ENCODE results near the gene NDUFV1. TPM values are rescaled to one million over a fixed set of nuclear protein-coding genes. Genes with fewer than 3 reads are reported as not detected.

NDUFV1 gene
- total RNA-seq, 1 experiment from 2014 or later = 321 TPM

- 0 out of 2 replicates have a peak, but pooled peaks cover 10% of the 10 kb centered on the region for H3K36me3 ChIP-seq (ENCODE audit: low read depth)
- H3K27ac ChIP-seq = no peak overlapping the region
- no peak for DNase-seq
- peaks cover 12% of the 10 kb centered on the region for H3F3A ChIP-seq (ENCODE audit: insufficient read depth, low read depth)
- no peak overlapping the region for H3K4me2 ChIP-seq
- peaks cover 4% of the 10 kb centered on the region; the same call in 1 of the 2 replicates for H3K9me3 ChIP-seq (ENCODE audit: insufficient read depth, low read depth)
- H3K79me2 ChIP-seq (ENCODE audit: low read depth) = peaks cover 16% of the 10 kb centered on the region
- peaks cover 12% of the 10 kb centered on the region for H3K4me1 ChIP-seq (replicated peaks; ENCODE audit: insufficient read depth)
- no peak overlapping the region for H2AFZ ChIP-seq
- BruUV-seq (replicated peaks) = no TSS peak
- no peaks in the 10 kb centered on the region for H4K20me1 ChIP-seq (ENCODE audit: insufficient read depth)
- H3K4me3 ChIP-seq = no peak overlapping the region
- H3K27me3 ChIP-seq (ENCODE audit: insufficient read depth, low read depth) = peaks cover 4% of the 10 kb centered on the region; the same call in 1 of the 2 replicates
- ChIA-PET CTCF (no interaction called here), POLR2A (ENCODE audit: unreplicated experiment) (no interaction called here)
- no peaks in the 10 kb centered on the region for H3K9me2 ChIP-seq (ENCODE audit: insufficient read depth)
- intact Hi-C loops (cut with micrococcal nuclease; ENCODE audit: unreplicated experiment) = no loop called here
- TF ChIP-seq EZH2 (IDR thresholded peaks at IDR 0.05; ENCODE audit: low read depth) (no peak), CTCF (conservative IDR thresholded peaks at IDR 0.05) (no peak)
Measured at GRCh38 chr11:67604815-67605214, 1.9 kb upstream of the NDUFV1 start.

- ChIA-PET POLR2A (ENCODE audit: unreplicated experiment) (interaction anchor here (0.6 kb wide), 1 partner anchor 24 kb away, joined by 3 read pairs; no protein-coding TSS in a partner anchor), CTCF (interaction anchor here (0.6 kb wide), 1 partner anchor 737 kb away, joined by 3 read pairs; no protein-coding TSS in a partner anchor)
- Histone ChIP-seq H4K20me1 (ENCODE audit: insufficient read depth) (no peaks in the 10 kb centered on the region), H3K27me3 (ENCODE audit: insufficient read depth, low read depth) (peaks cover 4% of the 10 kb centered on the region; the same call in 1 of the 2 replicates), H3K36me3 (ENCODE audit: low read depth) (0 out of 2 replicates have a peak, but pooled peaks cover 10% of the 10 kb centered on the region), H3K27ac (no peak overlapping the region), H2AFZ (no peak overlapping the region), H3K79me2 (ENCODE audit: low read depth) (peaks cover 16% of the 10 kb centered on the region), H3K4me3 (no peak overlapping the region; the same call in 1 of the 2 replicates), H3K9me2 (ENCODE audit: insufficient read depth) (no peaks in the 10 kb centered on the region), H3F3A (ENCODE audit: insufficient read depth, low read depth) (peaks cover 16% of the 10 kb centered on the region), H3K4me2 (peak overlapping the region; percentile 100), H3K9me3 (ENCODE audit: insufficient read depth, low read depth) (peaks cover 4% of the 10 kb centered on the region; the same call in 1 of the 2 replicates), H3K4me1 (replicated peaks; ENCODE audit: insufficient read depth) (peaks cover 12% of the 10 kb centered on the region)
- no peak for TF ChIP-seq CTCF (conservative IDR thresholded peaks at IDR 0.05)
- no peak for TF ChIP-seq EZH2 (IDR thresholded peaks at IDR 0.05; ENCODE audit: low read depth)
- BruUV-seq (replicated peaks) = no TSS peak
- DNase-seq = no peak
- intact Hi-C loops (cut with micrococcal nuclease; ENCODE audit: unreplicated experiment) = loop anchor here (1.0 kb wide), 2 partner anchors 21 to 204 kb away; partner anchors contain the start of gene PPP1CA
Measured at GRCh38 chr11:67605231-67606011, 1.3 kb upstream of the NDUFV1 start.

GRCh38 chr11:67606093-67606491 is 644 bp upstream of the NDUFV1 start:
- Histone ChIP-seq H3K9me2 (ENCODE audit: insufficient read depth) (no peaks in the 10 kb centered on the region), H3K79me2 (ENCODE audit: low read depth) (peaks cover 16% of the 10 kb centered on the region), H4K20me1 (ENCODE audit: insufficient read depth) (no peaks in the 10 kb centered on the region), H3K36me3 (ENCODE audit: low read depth) (0 out of 2 replicates have a peak, but pooled peaks cover 10% of the 10 kb centered on the region), H3K4me3 (peak overlapping the region; percentile 98), H3K4me2 (peak overlapping the region; percentile 100), H3K4me1 (replicated peaks; ENCODE audit: insufficient read depth) (peaks cover 12% of the 10 kb centered on the region), H3K27ac (no peak overlapping the region), H3K27me3 (ENCODE audit: insufficient read depth, low read depth) (peaks cover 4% of the 10 kb centered on the region; the same call in 1 of the 2 replicates), H2AFZ (peak overlapping the region; percentile 98), H3K9me3 (ENCODE audit: insufficient read depth, low read depth) (peaks cover 4% of the 10 kb centered on the region; the same call in 1 of the 2 replicates), H3F3A (ENCODE audit: insufficient read depth, low read depth) (peaks cover 16% of the 10 kb centered on the region)
- no peak for TF ChIP-seq EZH2 (IDR thresholded peaks at IDR 0.05; ENCODE audit: low read depth)
- DNase-seq = no peak
- BruUV-seq (replicated peaks) = no TSS peak
- ChIA-PET POLR2A (ENCODE audit: unreplicated experiment) (interaction anchor here (0.6 kb wide), 1 partner anchor 23 kb away, joined by 3 read pairs; no protein-coding TSS in a partner anchor), CTCF (no interaction called here)
- intact Hi-C loops (cut with micrococcal nuclease; ENCODE audit: unreplicated experiment) = loop anchor here (1.0 kb wide), 2 partner anchors 22 to 205 kb away; partner anchors contain the start of gene PPP1CA

Measured in PC-9 (cell line).